HG02870 (cell line): ENCODE results near the gene GKN2.
"Not testable (repeated sequence)": the region's sequence is repeated elsewhere in the genome, so short reads cannot be mapped to it uniquely, and the experiment has no call there.

Source experiments
- ATAC-seq: cut with Tn5 transposase; IDR thresholded peaks from one replicate; pipeline ENCODE4 v1.9.1; 2021; ENCODE audit warnings: mild to moderate bottlenecking, moderate library complexity; ENCODE audit not compliant: unreplicated experiment

The GKN2 gene

GRCh38 chr2:68961380-68961779, 8.7 kb upstream of the GKN2 start:
- ATAC-seq: no peak

- no peak for ATAC-seq
Measured at GRCh38 chr2:68959001-68959400, 6.3 kb upstream of the GKN2 start.

DNA sequence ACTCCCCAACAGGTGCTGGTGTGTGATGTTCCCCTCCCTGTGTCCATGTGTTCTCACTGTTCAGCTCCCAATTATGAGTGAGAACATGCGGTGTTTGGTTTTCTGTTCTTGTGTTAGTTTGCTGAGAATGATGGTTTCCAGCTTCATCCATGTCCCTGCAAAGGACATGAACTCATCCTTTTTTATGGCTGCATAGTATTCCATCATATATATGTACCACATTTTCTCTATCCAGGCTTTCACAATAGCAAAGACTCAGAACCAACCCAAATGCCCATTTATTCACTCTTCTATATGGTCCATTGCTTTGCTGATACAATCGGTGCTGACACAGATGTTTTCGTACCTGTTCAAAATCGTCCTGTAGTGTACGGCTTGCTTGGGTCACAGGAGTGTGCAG, 2.7 kb upstream of the GKN2 start:
- ATAC-seq: not testable (repeated sequence)

- ATAC-seq: no peak
Measured at GRCh38 chr2:68951899-68952298, 794 bp downstream of the GKN2 start.

GRCh38 chr2:68948710-68949109, 4.0 kb downstream of the GKN2 start:
- ATAC-seq: no peak

DNA sequence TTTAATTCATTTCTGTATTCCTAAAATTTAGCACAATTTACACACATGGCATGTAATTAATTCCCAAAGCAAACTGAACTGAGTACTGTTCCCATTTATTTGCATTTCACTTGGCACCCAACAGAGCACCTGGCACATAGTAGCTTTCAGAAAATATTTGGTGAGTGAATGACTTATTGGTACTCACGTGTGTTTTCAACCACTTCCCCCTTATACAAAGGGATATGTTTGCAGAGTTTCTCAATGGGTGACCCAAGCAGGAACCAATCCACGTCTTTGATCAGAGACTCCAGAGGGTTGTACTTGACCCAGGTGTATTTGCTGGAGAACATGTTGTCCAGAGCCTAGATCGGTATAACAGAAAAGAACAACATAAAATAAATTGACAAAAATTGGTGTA, 6.6 kb downstream of the GKN2 start:
- ATAC-seq: no peak

DNA sequence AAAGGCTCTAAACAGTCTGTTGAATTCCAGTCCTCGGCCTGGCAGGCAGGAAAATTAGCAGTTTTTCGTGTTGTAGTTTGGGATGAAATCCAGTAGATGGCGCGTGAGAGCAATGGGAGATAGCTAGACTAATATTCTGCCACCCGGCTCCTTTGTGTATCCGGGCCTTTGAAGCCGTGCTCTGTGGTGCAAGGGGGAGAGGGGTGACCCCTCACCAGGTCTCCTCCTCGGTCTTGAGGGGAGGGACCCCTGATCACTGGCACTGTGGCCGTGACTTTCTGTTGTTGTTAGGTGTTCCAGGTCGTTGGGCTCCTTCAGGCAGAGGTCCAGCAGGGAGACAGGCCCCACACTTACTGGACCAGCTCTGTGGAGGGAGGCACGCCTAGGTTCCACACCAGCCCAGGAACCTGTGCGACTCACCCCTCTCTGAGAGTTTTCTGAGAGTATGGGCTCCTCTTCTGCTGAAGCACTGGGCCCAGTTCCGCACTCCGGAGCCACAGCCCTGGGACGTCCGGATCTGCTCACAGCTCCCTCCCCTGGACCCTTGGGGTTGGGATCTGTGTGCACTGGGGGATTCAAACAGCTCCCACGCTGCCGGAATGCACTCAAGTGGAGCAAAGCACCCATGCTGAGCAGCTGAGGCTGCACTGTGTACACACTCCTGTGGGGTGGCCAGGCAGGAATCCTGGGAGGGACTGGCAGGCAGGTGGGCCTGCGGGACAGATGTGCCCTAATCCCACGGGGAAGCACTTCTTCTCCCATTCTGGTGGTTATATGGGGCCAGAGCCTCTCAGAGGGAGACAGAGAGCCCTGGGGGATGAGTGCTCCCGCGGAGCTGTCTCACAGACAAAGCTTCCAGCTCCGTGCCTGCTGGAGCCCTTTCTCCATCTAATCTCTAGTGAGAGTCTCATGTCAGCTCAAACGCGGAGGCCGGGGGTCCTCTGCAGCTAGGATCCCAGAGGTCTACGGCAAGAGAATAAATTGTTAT, 8.8 kb downstream of the GKN2 start:
- no peak for ATAC-seq

DNA sequence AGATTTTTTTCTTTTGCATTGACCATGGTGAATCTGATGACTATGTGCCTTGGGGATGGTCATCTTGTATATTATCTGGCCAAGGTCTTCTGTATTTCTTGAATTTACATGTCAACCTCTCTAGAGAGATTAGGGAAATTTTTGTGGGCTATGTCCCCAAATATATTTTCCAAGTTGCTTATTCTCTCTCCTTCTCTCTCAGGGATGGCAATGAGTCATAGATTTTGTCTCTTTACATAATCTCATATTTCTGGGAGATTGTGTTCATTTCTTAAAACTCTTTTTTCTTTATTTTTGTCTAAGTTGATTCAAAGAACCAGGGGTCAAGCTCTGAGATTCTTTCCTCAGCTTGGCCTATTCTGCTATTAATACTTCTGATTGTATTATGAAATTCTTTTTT, 9.9 kb downstream of the GKN2 start:
- no peak for ATAC-seq

DNA sequence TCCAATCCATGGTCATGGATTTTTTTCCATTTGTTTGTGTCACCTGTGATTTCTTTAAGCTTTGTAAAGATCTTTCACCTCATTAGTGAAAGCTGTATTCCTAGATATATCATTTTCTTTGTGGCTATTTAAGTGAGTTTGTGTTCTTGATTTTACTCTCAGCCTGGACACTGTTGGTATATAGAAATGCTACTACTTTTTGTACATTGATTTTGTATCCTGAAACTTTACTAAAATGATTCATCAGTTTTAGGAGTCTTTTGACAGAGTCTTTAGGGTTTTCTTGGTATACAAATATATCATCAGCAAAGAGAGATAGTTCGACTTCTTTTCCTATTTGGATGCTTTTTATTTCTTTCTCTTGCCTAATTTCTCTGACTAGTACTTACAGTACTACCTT, 12.3 kb downstream of the GKN2 start:
- no peak for ATAC-seq

DNA sequence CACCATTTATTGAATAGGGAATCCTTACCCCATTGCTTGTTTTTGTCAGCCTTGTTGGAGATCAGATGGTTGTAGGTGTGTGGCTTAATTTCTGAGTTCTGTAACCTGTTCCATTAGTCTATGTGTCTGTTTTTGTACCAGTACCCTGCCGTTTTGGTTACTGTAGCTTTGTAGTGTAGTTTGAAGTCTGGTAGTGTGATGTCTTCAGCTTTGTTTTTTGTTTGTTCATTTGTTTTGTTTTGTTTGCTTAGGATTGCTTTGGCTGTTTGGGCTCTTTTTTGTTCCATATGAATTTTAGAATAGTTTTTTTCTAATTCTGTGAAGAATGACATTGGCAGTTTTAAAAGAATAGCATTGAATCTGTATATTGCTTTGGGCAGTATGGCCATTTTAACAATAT, 12.7 kb downstream of the GKN2 start:
- ATAC-seq: no peak

GRCh38 chr2:68938938-68939337, 13.8 kb downstream of the GKN2 start:
- no peak for ATAC-seq

- no peak for ATAC-seq
Measured at GRCh38 chr2:68937346-68938055, 15.2 kb downstream of the GKN2 start.

GRCh38 chr2:68936889-68937288, 15.8 kb downstream of the GKN2 start:
- ATAC-seq: no peak

DNA sequence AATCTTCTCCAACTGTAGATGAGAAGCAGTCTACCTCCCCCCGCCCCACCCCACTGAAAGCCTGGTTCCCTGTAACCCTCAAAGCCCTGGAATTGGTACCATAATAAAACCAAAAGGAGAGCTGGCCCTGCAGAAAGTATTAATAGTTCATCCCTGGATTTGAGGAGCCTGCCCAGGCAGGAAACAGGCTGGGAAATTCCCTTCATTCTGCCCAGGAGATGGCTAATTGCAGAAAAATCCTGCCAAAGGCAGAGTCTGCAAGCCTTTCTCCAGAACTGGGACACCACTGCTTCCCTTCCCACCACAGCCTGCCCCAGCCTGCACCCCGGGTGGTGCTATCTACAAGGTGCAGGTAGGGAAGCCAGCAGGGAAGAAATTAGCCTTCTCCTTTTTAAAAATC, 16.3 kb downstream of the GKN2 start:
- ATAC-seq: no peak

GRCh38 chr2:68935471-68935870, 17.2 kb downstream of the GKN2 start:
- no peak for ATAC-seq

DNA sequence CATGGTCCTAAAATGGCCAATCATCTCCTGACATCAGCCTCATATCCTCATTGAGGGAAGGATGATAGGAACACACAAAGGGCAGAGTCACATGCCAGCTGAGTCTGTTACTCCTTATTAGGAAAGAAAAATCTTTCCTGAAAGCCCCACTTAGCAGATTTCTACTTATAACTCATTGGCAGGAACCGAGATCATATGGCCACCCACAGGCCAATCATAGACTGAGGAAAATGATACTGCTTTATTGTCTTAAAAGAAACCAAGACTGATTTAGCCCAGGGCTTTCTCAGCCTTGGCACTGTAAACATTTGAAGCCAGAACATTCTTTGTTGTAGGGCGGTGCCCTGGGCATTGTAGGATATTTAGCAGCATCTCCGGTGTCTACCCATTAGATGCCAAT, 18.7 kb downstream of the GKN2 start:
- no peak for ATAC-seq

DNA sequence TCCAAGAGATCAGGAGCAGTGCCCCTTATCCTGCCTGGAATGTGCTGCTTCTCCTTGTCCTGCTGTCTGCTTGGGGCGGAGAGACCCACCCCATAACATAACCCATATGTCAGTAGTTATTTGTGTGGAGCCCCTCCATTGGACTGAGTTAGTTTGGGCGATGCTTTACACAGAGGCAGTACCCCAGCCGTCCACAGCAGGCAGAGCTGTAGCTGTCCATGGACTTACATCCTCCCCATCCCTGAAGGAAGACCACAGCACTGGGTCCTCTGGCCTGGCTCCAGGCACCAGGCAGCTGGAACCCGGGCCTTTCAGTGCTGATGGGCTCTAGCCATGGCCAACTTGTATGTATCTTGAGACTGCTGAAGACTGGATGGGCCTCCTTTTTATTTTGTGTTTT, 20.3 kb downstream of the GKN2 start:
- no peak for ATAC-seq

DNA sequence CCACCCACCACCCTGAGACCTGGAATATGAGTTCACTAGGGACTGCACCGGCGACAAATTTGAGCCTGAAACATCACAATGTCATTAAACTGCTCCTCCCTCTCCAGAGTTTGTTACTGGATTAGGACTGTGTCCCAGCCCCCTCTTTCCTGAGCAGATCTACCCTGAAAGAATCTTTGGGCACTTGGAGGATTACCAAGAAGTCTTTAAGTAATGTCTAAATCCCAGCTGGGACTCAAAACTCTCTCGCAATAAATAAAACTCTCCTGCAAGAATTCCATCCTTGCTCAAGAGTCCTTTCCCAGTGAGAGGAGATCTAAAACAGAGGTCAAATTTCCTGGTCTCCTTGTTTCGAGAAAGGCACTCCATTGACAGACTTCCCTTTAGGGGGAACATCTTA, 20.9 kb downstream of the GKN2 start:
- no peak for ATAC-seq

DNA sequence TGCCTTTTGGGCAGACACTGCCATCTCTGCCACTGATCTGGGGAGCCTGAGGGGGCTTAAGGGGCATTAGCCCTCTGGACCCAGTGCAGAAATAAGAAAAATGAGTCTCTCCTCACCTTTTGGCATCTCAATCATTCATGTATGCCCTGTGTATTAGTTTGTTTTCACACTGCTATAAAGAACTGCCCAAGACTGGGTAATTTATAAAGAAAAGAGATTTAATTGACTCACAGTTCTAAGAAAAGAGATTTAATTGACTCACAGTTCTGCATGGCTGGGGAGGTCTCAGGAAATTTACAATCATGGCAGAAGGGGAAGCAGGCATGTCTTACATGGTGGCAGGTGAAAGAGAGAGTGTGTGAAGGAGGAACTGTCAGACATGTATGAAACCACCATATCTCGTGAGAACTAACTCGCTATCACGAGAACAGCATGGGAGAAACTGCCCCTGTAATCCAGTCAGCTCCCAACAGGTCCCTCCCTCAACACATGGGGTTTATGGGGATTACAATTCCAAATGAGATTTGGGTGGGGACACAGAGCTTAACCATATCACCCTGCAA, 21.5 kb downstream of the GKN2 start:
- no peak for ATAC-seq

GRCh38 chr2:68926796-68927195, 25.9 kb downstream of the GKN2 start:
- no peak for ATAC-seq

DNA sequence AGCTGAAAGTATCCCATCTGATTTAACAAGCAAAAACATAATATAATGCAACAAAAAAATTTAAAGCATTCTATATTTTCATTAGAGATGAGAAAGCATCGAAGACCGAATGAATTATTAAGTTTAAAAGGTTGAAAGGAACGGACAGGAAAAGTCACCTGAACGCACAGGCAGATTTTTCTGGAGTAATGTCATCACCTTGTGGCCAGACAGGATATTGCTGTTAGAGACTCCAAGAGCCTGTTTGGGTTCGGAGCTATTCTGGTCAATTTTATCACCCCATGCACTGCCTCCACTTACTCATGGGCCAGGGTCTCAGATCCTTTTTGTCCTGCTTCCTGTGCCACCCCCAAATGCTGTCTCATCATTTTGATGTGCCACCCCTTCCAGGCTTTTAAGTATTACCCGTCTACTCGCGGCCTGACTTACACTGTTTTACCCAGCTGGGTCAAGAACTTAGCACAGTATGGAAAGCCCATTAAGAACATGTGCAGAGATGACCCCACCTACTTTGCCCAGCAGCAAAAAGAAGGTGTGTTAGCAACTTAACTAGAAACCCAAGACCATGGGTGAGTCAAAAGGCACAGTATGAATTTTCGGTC, 27.3 kb downstream of the GKN2 start:
- no peak for ATAC-seq
